GM18873 (cell line): ENCODE measurements around the gene PIAS1.
"Not testable (repeated sequence)": the region's sequence is repeated elsewhere in the genome, so short reads cannot be mapped to it uniquely, and the experiment has no call there.

Experiments used
- ATAC-seq: cut with Tn5 transposase; IDR thresholded peaks from one replicate; pipeline ENCODE4 v1.9.1; 2021; ENCODE audit warnings: mild to moderate bottlenecking, moderate library complexity, moderate number of reproducible peaks; ENCODE audit not compliant: unreplicated experiment, low FRiP score

The PIAS1 gene

DNA sequence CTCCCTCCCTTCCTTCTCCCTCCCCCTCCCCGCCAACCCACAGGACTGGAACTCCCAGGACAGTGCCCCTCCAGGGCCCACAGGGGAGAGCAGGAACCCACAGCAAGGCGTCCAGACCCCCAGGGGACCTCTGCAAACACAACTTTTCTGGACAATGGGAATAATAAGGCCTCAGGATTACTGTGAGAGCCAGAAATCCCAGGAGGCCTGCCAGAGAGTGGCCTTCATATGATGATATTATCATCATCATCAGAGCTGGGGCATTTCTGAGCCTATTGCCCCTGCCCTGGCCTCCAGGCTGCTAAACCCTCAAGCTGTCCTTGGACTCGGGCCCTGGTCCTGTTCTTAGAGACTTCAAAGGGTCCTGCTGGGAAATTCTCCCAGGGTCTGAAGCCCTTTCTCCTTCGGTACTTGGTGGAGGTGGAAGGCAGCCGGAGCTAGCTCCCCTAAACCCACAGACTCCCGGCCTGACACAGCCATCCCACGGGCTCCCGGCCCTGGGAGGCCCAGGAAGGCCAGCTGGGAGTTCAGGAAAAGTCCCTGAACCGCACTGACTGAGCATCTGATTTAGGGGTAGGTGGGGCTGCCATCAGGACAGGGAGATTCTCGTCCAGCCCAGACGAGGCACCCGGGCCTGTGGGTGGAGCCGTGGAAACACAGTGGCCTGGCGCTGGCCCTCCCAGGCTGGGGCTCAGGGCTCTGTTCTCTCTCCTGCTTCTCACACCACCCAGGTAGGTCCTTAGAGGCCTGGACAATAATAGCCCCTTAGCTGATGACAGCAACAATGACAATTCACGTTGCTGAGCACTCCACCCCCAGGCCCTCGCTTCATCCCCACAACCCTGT, 146.1 kb downstream of the PIAS1 start:
- ATAC-seq: no peak

DNA sequence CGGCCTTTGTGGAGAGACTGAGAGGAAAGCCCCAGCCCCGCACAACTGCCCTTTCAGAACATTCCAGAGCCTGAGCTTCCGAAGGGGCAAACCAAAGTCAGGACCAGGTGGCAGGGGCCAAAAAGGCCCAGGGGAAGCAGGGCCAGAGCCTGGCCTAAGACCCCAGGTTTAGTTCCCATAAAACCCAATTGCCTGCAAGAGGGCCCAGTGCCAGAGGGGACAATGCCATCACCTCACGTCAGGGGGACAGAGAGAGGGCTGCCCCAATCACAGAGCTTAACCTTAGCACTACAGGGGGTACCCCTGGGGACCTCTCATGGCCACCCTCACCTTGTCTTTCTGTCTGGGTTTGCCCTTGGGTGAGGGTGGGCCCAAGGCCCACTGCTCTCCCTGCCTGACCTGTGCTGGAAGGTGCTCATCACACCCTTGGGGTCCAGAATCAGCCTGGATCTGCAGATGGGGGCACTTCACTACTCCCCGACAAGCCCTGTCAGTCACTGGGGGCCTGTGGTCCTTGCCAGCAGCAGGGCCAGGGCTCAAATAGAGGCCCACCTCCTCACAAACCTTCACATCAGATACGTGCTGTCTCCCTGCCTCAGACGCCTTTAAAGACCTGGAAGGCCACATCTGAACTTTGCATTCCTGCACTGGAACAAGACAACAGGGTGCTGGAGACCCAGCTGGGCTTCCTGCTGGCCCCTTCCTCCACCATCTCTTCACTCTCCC, 147.2 kb downstream of the PIAS1 start:
- ATAC-seq: no peak

DNA sequence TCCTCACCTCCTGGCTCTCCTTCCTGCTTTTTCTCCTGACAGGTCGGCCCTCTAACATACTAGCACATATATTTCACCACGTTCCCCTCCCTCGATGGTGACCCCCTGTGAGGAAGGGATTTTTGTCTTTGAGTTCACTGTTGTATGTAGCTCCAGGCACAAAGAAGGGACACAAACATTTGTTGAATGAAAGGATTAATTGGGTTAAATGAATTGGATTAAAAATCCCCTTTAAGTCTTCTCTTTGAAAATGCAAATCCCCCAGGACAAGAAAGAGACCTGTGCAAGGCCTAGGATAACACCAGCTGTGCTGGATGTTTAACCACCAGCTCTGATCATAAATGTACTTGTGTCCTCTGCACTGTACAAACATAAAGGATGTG, 147.8 kb downstream of the PIAS1 start:
- ATAC-seq: no peak

DNA sequence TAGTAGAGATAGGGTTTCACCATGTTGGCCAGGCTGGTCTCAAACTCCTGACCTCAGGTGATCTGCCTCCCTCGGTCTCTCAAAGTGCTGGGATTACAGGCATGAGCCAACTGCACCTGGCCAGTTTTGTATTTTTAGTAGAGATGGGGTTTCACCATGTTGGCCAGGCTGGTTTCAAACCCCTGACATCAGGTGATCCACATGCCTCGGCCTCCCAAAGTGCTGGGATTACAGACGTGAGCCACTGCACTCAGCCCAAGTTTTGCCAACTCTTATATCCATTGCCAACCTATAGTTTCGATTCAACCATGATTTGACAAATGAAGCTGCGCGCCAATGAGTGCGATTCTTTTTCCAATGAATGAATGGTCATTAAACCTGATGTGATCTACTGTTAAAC, 148.9 kb downstream of the PIAS1 start:
- not testable (repeated sequence) for ATAC-seq

DNA sequence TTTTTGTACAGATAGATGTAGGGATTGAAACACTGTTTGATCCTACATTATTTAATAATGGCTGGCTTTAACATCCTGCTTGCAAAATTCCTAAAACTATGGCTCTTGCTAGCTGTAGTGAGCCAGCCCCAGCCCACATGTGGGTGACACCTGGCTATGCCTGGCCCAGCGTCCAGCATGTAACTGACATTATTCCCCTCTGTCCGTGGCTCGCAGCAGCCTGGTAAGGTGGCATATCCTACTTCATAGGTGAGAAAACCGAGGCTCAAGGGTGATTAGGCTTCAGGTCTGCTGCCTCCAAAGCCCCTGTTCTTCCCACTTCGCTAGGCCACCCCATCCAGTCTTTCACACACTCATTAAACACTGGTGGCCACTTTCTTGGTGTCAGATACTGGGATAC, 149.4 kb downstream of the PIAS1 start:
- ATAC-seq: no peak

DNA sequence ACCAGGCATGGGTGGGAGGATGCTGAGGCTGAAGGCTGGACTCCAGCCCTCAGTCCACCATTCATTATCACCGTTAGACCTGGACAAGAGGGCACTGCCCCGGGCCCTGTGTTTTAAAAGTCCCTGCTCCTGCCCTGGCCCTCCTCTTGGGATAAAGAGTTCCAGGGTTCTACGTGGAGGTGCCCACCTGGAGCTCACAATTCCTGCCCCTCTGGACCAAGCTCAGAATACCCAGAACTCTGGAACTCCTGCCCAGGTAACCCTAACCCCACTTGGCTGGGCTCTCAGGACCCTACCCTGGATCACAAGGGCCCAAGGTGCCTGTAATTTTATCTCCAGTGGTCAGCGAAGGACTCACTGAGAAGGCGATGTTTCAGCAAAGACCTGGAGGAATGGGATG, 149.8 kb downstream of the PIAS1 start:
- ATAC-seq: no peak

DNA sequence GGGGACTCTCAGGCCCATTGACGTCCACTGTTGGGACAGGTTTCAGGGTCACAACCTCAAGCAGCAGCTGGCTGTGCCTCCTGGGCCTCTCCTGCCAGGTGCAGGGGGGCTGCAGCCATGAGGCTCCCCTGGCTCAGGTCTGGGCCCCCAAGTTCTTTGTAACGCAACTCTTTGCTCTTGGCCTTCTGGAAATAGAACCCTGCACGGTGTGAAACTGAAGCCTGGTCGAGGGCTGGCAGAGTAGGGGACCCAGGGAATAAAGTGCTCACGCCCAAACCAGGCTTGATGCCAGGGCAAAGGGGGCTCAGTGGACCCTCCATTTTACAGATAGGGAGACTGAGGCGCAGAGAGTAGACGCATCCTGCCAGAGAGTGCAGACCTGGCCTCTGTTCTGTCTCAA, 150.2 kb downstream of the PIAS1 start:
- no peak for ATAC-seq

DNA sequence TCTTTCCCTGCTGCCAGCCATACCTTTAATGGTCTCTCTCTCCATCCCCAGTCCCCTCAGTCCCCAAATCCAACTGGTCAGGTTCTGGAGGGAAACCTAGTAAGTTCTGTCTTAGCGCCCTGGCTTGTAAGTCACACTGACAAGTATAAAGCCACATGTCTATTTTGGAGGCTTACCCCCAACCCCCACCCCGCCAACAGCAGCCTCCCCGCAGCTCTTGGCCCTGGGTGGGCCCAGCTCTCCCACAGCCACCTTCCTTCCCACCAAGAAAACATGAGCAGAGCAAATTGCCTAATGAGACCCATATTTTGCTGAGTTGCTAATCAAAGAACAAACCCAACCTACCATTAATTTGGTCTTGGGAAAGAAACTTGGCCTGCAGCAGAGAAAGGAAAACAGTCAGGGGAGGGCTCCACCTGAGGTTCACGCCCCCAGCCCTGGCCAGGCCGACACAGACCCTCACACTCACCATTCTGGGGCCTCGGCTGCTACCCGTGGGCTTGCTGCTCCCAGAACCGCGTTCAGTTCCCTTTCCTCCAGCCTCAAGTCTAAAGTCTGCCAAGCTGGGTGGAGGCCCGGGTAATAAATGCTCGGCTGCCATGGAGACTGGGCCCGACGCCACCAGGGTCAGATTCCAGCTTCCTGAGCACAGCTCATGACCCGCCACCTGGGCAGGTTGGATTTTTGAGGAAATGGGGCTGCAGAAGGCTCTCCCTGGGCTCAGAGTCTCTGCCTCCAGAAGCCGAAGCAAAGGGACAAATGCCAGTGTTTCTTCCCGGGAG, 150.9 kb downstream of the PIAS1 start, which contains the start of gene CALML4:
Gene CALML4 (minus strand): TSS at position 557 of the 782 bp plus-strand sequence. CDS start 85 bp downstream, at position 472.
- no peak for ATAC-seq

DNA sequence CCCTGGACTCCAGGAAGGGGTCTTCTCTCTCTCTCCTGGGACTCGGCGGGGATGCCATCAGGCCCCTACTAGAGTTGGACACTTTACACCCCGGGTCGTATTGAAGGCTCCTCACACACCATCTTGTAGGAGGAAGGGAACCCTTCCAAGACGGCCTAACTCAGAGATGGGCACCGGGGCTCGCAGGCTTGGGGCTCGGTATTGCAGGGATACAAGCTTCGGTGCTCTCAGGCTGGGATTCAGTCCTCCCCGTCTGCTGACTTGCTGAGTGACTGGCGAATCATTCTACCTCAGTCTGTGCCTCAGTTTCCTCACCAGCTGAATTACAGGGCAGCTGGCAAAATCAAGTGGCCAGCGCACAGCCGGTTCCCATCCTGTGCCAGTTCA, 151.4 kb downstream of the PIAS1 start:
- ATAC-seq: no peak

DNA sequence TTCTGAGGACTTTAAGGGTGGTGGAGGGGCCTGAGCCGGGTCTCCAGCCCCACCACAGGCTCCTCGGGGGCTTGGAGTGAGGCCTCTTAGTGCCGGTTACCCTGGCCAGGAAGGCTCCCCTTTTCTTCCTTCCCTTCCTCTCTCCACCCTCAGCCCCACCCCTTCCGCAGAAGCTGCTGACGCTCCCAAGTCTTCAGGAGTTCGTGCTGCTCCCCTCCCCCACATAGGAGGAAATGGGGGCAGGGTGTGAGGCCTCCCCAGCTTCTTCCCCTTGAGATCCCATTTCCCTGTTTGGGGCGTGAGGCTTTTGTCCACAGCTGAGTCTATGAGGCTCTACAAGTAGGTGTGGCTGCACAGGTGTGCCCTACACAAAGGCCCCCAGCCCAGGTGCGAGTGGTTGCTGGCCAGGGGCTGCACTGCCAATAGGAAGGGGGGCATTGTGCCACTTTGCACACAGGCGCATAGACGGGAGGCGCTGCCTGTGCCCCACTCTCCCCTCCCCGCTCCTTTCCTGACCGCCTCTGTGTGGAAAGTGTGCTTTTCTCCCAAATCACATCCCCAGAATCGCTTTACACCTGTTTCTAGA, 151.9 kb downstream of the PIAS1 start:
- ATAC-seq: no peak

DNA sequence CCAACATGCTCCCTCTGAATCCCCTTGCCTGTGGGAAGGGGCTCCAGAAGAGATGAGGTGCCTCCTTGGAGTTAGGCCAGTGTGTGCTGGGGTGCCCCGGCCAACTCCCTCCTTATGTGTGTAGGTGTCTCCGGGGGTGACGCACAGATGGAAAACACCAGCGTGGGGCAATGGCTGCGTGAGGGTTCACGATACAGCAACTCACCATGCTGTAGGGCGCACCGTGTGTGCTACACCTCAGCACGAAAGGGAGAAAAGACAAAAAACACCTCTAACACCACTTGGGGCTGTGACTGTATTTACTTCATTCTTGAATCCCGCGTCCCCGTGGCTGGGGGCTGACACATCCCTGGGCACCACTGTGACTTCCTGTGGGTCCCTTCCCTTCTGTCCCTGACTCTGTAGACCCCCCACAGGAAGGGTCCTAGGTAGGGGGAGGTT, 152.6 kb downstream of the PIAS1 start:
- ATAC-seq: no peak

DNA sequence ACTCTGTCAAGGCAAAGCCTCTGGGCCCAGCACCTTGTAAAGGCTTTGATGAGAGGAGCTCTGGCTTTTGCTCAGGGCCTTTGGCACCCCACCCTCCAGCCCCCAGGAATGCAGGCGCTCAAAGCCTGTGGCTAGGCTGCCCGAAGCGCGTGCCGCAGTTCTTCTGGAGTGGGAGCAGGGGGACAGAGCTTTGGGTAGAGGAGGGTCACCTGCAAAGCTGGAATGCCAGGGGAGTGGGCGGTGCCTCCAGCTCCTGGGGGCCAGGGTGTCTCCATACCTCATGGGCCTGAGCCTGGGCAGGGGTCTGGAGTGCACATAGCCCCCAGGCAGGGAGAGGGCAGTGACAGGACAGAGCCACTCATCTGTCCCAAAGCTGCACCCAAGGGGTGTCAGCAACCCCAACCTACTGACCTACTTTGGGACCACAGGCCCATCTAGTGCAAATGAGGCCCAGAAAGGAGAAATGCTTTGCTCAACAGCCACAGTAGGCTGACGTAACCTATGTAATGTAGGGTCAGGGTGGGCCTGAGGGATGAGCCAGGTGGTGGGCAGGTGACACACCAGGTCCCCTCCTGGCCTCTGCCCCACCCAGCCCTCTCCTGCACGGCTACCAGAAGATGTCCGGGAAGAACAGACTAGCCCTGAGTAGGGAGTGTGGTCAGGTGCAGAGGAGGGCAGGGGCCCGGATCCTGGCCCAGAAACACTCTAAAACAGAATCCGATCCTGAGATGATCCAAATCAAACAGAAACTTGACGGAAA, 153.2 kb downstream of the PIAS1 start:
- ATAC-seq: no peak

DNA sequence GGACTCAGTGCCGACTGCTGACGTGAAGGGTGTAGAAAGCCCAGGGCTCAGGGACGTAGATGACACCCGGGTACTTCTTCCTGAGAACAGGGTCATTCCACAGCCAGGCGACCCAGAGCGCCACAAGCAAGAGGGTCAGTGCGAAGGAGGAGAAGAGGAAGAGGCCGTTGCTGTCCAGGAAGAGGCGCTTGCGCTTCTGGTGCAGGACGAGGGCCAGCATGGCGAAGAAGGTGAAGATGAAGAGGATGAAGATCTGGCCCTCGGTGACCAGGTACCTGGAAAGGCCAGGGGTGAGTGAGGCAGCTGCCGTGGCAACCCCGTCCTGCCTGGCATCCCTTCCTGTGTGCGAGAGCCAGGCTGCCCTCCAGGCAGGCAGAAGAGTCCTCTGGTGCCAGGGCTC, 154.0 kb downstream of the PIAS1 start:
- ATAC-seq: no peak

DNA sequence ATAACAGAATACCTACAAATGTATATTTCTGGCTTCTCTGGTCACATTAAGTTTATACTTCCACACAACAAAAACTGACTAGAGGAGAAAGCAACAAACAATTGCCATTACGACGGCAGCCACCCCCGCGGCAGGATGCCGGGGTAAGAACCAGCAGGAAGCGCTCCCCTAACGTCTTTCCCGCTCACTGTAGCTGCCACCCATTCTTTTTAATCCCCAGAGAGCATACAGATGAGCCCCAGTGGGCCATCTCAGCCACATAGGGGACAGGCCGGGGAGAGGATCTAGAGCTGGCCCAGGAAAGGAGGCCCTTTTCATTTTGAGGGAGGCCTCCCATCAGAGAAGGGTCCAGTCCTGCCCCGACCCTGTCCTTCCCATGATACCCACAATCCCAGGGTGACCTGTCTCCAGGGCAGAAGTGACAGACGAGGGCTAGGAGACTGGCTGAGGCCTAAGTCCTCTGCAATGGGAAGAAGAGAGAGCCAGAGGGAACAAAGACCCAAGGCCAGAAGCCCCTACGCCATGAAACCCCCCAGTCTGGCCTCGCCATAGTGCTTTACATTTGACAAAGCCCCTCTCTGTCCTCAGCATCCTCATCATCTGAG, 154.6 kb downstream of the PIAS1 start:
- no peak for ATAC-seq

DNA sequence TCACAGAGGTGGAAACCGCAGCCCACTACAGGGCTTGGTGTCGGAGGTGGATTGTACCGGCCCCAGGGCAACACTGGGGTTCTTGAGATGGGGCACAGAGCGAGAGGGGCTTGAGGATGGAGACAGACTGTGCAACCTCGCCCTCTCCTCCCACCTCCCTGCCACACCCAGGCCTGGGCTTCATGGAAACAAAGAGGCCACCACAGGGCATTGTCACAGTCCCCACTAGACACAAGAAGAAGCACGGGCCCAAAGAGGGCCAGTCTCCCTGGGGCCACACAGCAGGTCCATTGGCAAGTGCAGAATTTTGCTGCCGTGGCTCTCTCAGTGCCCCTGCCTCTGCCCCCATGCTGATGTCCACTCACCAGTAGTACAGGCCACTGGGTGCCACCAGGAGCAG, 155.2 kb downstream of the PIAS1 start:
- ATAC-seq: no peak

DNA sequence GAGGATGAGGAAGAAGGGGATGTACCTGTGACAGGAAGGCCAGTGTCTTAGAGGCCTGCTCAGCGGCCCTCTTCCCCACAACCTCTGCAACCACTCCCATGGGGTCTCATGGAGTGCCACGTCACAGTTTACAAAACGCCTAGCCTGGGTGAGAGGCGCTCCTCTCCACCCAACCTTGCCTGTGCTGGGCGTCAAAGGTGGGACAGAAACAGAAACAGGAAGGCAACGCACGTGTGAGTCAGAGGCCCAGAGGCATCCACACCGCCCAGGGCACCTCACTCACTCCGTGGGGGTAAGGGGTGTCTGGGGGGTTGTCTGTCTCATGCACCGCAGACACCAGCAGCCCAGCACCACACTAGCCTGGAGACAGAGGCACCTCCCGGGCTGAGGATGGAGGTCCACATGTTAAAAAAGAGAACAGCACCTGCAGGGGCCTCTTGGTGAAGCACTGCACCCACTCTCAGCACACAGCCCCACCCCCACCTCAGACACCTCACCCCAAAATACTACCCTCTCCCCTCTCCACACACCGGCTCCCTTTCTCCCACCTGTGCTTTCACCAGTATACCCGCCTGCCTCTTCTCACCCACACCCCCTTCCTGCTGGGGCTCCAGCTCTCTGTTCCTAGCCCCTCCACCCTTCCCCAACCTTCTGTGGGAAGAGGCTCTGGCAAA, 155.8 kb downstream of the PIAS1 start:
- ATAC-seq: no peak

DNA sequence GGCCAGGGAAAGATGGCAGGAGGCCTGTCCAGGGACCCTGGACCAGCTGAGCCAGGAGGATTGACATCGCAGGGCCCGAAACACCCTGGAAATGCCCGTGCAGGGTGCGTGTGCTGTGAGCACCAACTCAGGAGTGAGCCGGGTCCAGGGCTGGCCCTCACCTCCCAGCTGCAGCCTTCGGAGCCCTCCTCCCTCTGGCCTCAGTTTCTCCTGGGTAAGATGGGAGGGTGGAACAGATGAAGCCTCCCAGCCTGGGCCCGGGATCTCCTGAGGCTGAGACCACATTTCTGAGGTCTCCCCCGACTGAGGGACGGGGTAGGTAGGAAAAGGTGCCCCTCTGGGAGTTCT, 156.3 kb downstream of the PIAS1 start:
- no peak for ATAC-seq

DNA sequence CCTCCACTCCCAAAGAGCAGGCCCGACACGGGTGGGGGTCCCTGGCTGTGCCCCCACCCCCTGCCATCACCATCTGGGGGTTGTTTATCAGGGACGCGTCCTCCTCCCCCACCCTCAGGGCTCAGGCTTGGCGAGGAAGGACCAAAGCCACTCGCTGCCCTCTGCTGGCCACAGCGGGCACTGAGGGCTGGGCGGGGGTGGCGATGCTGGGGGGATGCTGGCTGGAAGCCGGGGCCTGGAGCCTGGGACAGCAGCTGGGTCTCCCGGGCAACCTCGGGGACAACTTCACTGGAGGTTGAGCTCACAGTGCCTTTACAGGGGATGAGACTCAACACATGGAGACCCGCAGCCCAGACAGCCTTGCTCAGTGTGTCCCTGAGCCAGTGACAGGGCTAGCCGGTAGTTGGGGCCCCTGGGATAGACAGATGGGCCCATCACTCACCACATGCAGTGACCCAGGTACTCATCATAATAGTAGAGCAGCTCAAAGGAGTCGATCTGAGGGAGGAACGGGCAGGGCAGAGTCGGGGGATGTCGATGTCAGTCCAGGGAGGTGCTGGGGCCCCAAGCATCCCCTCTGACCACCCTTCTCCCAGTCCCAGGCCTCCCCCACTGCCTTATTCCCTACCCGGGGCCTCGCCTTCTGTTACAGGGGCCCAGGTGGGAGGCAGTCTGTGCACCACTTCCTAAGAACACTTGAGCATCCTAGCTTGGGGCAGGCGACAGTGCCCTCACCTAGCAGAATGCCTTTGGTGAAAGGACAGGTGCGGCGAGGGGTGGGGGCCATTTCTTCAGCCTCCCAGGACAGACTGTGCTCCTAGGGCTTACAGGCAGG, 156.9 kb downstream of the PIAS1 start:
- ATAC-seq: no peak
